Endometrial microvascular endothelial cells (primary cell): ENCODE data around the gene COMMD1. TPM values are rescaled to one million over a fixed set of nuclear protein-coding genes. Genes with fewer than 3 reads are reported as not detected.

Experiments
- in situ Hi-C: cut with HindIII; loops from 2 replicates; pipeline ENCODE4 v1.10.0; 2017; ENCODE audit warnings: low sequenced_read_pairs, low pct_unique_long_range_greater_than_20kb; ENCODE audit errors: inconsistent ontology term
- total RNA-seq: library from RNA; depleted of rRNA; stranded (reverse); fragments of >200 nt; gene quantifications from one replicate; pipeline ENCODE4 v1.2.3, GENCODE V29; 2015; ENCODE audit errors: inconsistent ontology term

The COMMD1 gene
- total RNA-seq, 1 donor from 2014 or later, result 57.9 TPM

DNA sequence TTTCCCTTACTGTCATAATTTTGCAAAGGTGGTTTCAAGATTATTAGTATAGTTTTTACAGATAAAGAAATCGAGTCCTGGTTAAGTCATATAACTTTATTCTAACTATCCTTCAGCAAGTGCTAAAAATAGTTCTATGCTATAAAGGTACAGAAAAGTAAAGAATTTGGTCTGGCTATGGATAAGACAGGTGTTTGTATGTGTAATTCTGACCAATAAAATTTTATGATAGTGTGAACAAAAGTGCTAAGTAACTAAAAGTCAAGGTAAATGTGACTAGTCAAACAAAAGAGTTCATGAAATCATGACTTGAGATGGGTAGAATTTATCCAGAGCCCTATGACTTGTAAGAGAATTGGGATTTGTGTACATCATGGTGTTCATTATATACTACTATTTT is 140.7 kb downstream of the COMMD1 start:
- in situ Hi-C loops, result no loop called here

- in situ Hi-C loops, result no loop called here
These were observed 145.1 kb downstream of the COMMD1 start for GRCh38 chr2:62050456-62051045.

DNA sequence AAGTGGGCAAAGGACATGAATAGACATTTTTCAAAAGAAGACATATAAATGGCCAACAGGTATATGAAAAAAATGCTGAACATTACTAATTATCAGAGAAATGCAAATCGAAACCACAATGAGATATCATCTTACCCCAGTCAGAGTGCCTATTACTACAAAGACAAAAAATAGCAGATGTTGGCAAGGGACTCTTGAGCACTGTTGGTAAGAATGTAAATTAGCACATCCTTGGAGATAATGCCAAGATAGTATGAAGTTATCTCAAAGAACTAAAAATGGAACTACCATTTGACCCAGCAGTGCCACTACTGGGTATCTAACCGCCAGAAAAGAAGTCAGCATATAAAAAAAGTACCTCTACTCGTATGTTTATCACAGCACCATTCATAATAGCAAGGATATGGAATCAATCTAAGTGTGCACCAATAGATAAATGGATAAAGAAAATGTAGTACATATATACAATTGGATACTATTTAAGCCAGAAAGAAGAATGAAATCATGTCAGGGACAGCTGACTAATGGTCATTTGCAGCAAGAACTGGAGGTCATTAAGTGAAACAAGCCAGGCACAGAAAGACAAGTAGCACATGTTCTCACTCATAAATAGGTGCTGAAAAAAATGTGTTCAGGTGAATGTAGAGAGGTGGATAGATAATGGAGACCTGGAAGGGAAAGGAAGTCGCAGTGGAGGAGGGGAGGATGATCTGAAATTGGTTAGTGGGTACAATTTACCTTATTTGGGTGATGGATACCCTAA is 148.7 kb downstream of the COMMD1 start:
- in situ Hi-C loops, result no loop called here

- in situ Hi-C loops, result no loop called here
These were observed 149.5 kb downstream of the COMMD1 start for GRCh38 chr2:62054916-62055450.

GRCh38 chr2:62055724-62056336 is 150.4 kb downstream of the COMMD1 start:
- in situ Hi-C loops, result no loop called here

- in situ Hi-C loops, result no loop called here
These were observed 150.9 kb downstream of the COMMD1 start for GRCh38 chr2:62056341-62056740.

DNA sequence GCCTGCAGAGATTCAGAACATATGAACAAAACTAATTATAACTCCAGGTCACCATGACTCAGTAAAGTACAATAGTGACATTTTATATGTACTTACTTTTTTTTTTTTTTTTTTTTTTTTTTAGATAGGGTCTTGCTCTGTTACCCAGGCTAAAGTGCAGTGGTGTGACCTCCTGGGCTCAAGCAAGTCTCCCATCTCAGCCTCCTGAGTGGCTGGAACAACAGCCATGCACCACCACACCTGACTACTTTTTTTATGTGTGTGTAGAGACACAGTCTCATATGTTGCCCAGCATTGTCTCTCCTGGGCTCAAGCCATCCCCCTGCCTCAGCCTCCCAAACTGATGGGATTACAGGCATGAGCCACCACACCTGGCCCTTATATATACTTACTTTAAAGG is 159.8 kb downstream of the COMMD1 start:
- in situ Hi-C loops, result no loop called here

- in situ Hi-C loops, result no loop called here
These were observed 165.7 kb downstream of the COMMD1 start for GRCh38 chr2:62071126-62071598.

- in situ Hi-C loops, result no loop called here
These were observed 166.5 kb downstream of the COMMD1 start for GRCh38 chr2:62071760-62072680.

DNA sequence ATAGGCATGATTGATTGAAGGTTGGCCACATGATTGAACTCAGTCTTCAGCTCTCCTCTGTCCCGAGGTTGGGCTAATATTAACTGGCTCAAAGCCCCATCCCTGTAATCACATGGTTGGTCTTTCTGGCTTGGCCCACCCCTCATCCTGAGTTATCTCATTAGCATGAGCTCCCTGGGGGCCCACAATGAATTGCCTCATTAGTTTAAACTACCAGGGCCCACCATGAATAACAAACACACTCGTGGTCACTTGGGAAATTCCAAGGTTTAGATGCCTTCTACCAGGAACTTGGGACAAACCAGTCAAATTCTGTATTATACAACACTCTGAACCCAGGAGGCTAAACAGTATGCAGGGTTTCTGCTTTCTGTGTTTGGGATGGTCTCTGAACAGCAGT is 168.8 kb downstream of the COMMD1 start:
- in situ Hi-C loops, result no loop called here

DNA sequence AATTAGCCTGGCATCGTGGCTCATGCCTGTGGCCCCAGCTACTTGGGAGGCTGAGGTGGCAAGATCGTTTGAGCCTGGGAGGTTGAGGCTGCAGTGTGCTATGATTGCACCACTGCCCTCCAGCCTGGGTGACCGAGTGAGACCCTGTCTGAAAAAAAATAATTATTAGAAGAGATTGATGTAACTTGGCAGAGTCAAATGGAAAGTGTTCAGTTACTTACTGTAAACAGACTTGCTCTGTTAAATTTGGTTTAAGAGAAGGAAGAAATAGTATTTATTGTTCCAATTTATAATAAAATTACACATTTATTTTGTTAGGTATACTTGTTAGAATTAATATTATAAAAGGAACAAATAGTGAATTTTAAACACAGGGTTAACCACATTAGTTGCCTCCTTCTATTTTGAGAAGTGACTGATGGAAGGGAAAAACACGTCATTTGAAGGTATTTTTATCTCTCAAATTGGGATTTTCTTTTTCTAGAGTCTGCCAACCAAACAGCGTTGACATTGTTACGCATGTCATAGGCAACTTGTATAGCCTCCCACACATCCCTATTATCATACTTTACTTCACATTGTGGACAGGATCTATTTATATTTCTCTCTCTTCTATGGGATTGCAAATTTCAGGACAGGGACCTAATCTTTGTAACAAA is 171.6 kb downstream of the COMMD1 start:
- in situ Hi-C loops, result no loop called here

GRCh38 chr2:62084801-62085200 is 179.3 kb downstream of the COMMD1 start:
- in situ Hi-C loops, result no loop called here

GRCh38 chr2:62089658-62090057 is 184.2 kb downstream of the COMMD1 start:
- in situ Hi-C loops, result no loop called here

DNA sequence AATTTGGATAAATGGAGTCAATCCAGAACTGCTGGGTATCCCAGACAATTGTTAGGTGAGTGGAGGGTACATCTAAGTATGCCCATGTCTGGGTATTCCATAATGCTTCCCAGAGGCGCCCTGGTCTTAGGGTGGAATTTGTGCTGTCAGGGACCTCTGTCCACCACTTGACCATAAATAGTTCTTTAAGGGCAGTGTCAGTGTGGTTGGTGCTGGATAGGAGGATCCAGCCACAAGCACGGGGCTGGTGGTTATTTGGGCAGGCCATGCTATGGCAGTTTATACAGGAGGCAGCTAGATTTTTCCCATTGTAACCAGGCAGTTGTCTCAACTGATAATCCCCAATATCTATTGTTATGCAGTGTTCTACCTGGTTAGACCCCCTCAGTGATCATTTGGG is 186.0 kb downstream of the COMMD1 start:
- in situ Hi-C loops, result no loop called here

DNA sequence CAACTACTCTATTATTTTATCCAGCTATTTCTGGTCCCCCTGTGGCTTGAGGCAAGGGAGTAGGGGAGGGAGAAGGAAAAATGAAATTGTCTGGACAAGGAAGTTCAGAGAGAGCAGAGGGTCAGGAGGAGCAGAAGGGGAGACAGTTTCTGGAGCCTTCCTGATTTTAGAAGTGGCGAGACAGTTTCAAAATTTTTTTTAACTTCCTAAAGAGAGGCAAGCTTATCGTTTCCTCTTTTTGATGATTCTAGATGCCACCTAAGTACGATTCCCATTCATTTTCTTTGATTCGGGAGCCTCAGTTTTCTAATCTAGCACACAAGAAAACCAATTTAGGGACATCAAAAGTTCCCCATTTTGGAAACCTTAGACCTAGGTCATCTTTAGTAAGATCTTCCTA is 193.6 kb downstream of the COMMD1 start:
- in situ Hi-C loops, result no loop called here

DNA sequence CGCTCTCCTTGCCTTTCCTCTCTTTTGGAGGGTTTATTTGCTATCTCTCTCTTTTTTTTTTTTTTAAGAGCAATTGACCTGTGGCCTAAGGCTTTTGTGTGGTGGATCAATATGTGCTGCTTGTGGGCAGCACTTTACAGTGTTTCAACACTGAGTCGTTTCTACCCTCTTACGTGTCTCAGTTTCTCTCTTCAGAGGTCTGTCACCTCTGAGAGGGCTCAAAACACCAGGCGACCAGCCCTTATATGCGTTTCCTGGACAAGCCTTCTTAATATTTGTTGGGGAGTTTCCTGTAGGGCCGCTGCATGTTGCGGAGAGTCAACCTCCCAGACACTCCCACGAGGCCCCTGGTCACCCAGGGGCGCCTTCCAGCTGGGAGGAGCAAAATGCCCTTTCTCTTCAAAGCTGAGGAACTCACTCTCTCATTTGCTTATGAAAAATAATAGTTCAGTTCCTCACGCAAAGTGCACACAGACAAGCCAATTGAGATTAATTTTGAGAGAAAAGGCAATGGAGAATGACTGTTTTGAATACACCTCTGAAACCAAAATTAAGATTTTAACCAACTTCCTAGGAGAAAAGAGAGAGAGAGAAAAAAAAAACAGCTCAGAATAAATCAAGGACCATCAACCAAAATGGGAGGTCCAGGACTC is 194.2 kb downstream of the COMMD1 start:
- in situ Hi-C loops, result no loop called here

- in situ Hi-C loops, result no loop called here
These were observed 196.4 kb downstream of the COMMD1 start for GRCh38 chr2:62101886-62102285.

DNA sequence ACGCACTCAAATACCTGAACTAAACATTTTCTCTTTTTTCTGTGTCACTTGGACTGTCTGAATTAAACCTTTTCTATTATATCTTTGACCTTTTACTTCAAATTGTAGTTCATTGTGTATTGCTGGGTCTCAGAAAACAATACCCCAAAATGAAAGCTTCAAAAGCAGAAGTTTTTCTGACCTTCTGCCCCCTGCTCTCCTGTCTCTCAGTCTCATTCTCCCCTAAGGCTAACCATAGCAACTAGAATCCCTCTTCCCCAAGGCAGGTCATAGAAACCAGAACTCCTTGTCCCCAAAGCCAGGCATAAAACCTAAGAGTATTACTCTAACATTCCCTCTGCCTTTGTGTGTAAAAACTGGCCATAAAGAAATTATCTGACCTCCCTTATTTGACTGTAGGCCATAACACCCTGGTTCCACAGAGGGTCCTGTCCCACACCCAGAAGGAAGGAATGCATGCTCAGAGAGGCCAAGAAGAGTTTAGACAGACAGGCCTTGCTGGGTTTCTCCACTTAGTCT is 197.0 kb downstream of the COMMD1 start:
- in situ Hi-C loops, result no loop called here
